CD4-positive, CD25-positive, alpha-beta regulatory T cell (primary cell): Measurements from ENCODE around the gene EEF1E1. TPM values are rescaled to one million over a fixed set of nuclear protein-coding genes. Genes with fewer than 3 reads are reported as not detected.

Experiments used
- ATAC-seq, 2 donors: fragments of 150-1000 bp; cut with Tn5 transposase; one replicate each; pipeline ENCODE4 v1.10.0; 2021; ENCODE audit warnings: low read depth in 2 of 2, moderate number of reproducible peaks in 2 of 2, moderate library complexity in 1 of 2
- DNase-seq, 3 donors: peaks; one replicate each; pipeline versions ENCODE4 v3.0.0 to v3.0.0-alpha.2; 2012 to 2022; ENCODE audit warnings: mixed read lengths in 1 of 3
- H3K27ac ChIP-seq: one replicate; pipeline ENCODE4 v1.7.0; 2013; ENCODE audit warnings: mild to moderate bottlenecking, low read length; ENCODE audit not compliant: insufficient read depth, poor library complexity, severe bottlenecking
- H3K27me3 ChIP-seq: one replicate; pipeline ENCODE4 v1.7.0; 2013; ENCODE audit warnings: low read length; ENCODE audit not compliant: control insufficient read depth, insufficient read depth
- H3K36me3 ChIP-seq: one replicate; pipeline ENCODE4 v1.7.0; 2013; ENCODE audit warnings: mild to moderate bottlenecking, low read length, moderate library complexity; ENCODE audit not compliant: control insufficient read depth, insufficient read depth
- H3K4me1 ChIP-seq: 2 replicates; pipeline ENCODE4 v1.7.0; 2013; ENCODE audit warnings: mild to moderate bottlenecking, low read length; ENCODE audit not compliant: insufficient read depth, control insufficient read depth, poor library complexity, severe bottlenecking
- H3K4me3 ChIP-seq: one replicate; pipeline ENCODE4 v1.7.0; 2013; ENCODE audit warnings: low read depth, mild to moderate bottlenecking, low read length, moderate library complexity
- H3K9me3 ChIP-seq, 2 experiments: 1 replicate in 1 of 2; 2 replicates in 1 of 2; pipeline ENCODE4 v1.7.0; 2013; ENCODE audit warnings: low read length in 2 of 2, mild to moderate bottlenecking in 1 of 2, moderate library complexity in 1 of 2; ENCODE audit not compliant: control insufficient read depth in 2 of 2
- H3K27ac Mint-ChIP-seq, 3 donors: one replicate each; pipeline ENCODE4 v1.8.0; 2020 to 2022; ENCODE audit warnings: mild to moderate bottlenecking in 3 of 3, mixed read lengths in 3 of 3, moderate library complexity in 2 of 3
- H3K27me3 Mint-ChIP-seq: one replicate; pipeline ENCODE4 v1.8.0; 2022; ENCODE audit warnings: mild to moderate bottlenecking, mixed read lengths
- H3K36me3 Mint-ChIP-seq: one replicate; pipeline ENCODE4 v1.8.0; 2020; ENCODE audit warnings: mixed read lengths
- H3K4me1 Mint-ChIP-seq, 4 donors: one replicate each; pipeline ENCODE4 v1.8.0; 2020 to 2022; ENCODE audit warnings: mixed read lengths in 4 of 4, mild to moderate bottlenecking in 1 of 4
- H3K4me3 Mint-ChIP-seq, 4 donors: one replicate each; pipeline ENCODE4 v1.8.0; 2020 to 2022; ENCODE audit warnings: mild to moderate bottlenecking in 4 of 4, mixed read lengths in 4 of 4, moderate library complexity in 3 of 4
- H3K9me3 Mint-ChIP-seq, 7 donors: one replicate each; pipeline ENCODE4 v1.8.0; 2020 to 2022; ENCODE audit warnings: mixed read lengths in 7 of 7, mild to moderate bottlenecking in 3 of 7, moderate library complexity in 2 of 7
- polyA plus RNA-seq, 4 donors: library from polyadenylated mRNA; unstranded; fragments of 300-500 nt; fragmentation: Illumina TruSeq; gene quantifications; one replicate each; pipeline ENCODE4 v1.2.3, GENCODE V29; 2021
- total RNA-seq: library from RNA; stranded (reverse); gene quantifications from one replicate; pipeline ENCODE4 v1.2.3, GENCODE V29; 2022

Gene EEF1E1
- total RNA-seq, result 13.1 TPM
- 10 to 100 TPM; 58.2 to 68.9 (median 61.8) TPM for polyA plus RNA-seq

GRCh38 chr6:8102122-8102958, at the start of gene EEF1E1:
Gene EEF1E1, minus strand, starts transcription at chr6:8102548. Its CDS starts 27 bp downstream, at chr6:8102521.
- Mint-ChIP-seq H3K27ac (peak within 1 kb of the TSS; percentile 50 to 98 (median 97)), H3K36me3 (no peaks in the 10 kb centered on the region), H3K4me1 (peaks cover 18 to 43% (median 22%) of the 10 kb centered on the region in 4 donors), H3K4me3 (peak within 1 kb of the TSS; percentile 92 to 100 (median 98)), H3K27me3 (peaks cover 15% of the 10 kb centered on the region), H3K9me3 (peaks cover 0 to 3% (median 0%) of the 10 kb centered on the region in 7 donors)
- peaks cover 9% of the 10 kb centered on the region for H3K4me1 ChIP-seq
- peak within 1 kb of the TSS; percentile 92 for H3K4me3 ChIP-seq
- peak; percentile 93 to 97 (median 95) for DNase-seq
- H3K9me3 ChIP-seq, result no peaks in the 10 kb centered on the region
- H3K27me3 ChIP-seq, result peaks cover 4% of the 10 kb centered on the region
- no peaks in the 10 kb centered on the region for H3K36me3 ChIP-seq
- H3K27ac ChIP-seq, result peak within 1 kb of the TSS; percentile 79
- peak; percentile 98 to 99 for ATAC-seq

GRCh38 chr6:8149350-8149749, 47.0 kb upstream of the EEF1E1 start:
- H3K4me3 ChIP-seq, result no peak overlapping the region
- H3K9me3 Mint-ChIP-seq, result peaks cover 0 to 1% (median 0%) of the 10 kb centered on the region in 7 donors
- H3K4me1 Mint-ChIP-seq, result no peaks in the 10 kb centered on the region
- H3K36me3 Mint-ChIP-seq, result no peaks in the 10 kb centered on the region
- no peak overlapping the region for H3K4me3 Mint-ChIP-seq
- peaks cover 8% of the 10 kb centered on the region for H3K27me3 Mint-ChIP-seq
- no peak for ATAC-seq
- H3K27ac ChIP-seq, result no peak overlapping the region
- H3K27me3 ChIP-seq, result peaks cover 3% of the 10 kb centered on the region
- no peaks in the 10 kb centered on the region for H3K36me3 ChIP-seq
- no peaks in the 10 kb centered on the region for H3K4me1 ChIP-seq
- H3K9me3 ChIP-seq, result no peaks in the 10 kb centered on the region
- no peak overlapping the region for H3K27ac Mint-ChIP-seq
- no peak for DNase-seq

- H3K9me3 ChIP-seq, result no peaks in the 10 kb centered on the region
- no peak for DNase-seq
- Mint-ChIP-seq H3K9me3 (peaks cover 0 to 1% (median 0%) of the 10 kb centered on the region in 7 donors), H3K4me3 (no peak overlapping the region), H3K27me3 (peaks cover 13% of the 10 kb centered on the region), H3K4me1 (no peaks in the 10 kb centered on the region), H3K27ac (no peak overlapping the region), H3K36me3 (no peaks in the 10 kb centered on the region)
- no peak for ATAC-seq
- H3K4me1 ChIP-seq, result no peaks in the 10 kb centered on the region
- no peaks in the 10 kb centered on the region for H3K27me3 ChIP-seq
- H3K4me3 ChIP-seq, result no peak overlapping the region
- no peaks in the 10 kb centered on the region for H3K36me3 ChIP-seq
- no peak overlapping the region for H3K27ac ChIP-seq
Observed at GRCh38 chr6:8143945-8144344, 41.6 kb upstream of the EEF1E1 start.

- H3K4me1 Mint-ChIP-seq, result no peaks in the 10 kb centered on the region
- Histone ChIP-seq H3K9me3 (no peaks in the 10 kb centered on the region), H3K36me3 (no peaks in the 10 kb centered on the region), H3K4me3 (no peak overlapping the region), H3K27me3 (peaks cover 3% of the 10 kb centered on the region), H3K27ac (no peak overlapping the region), H3K4me1 (no peaks in the 10 kb centered on the region)
- no peak overlapping the region for H3K4me3 Mint-ChIP-seq
- H3K27me3 Mint-ChIP-seq, result peaks cover 22% of the 10 kb centered on the region
- H3K27ac Mint-ChIP-seq, result no peak overlapping the region
- H3K36me3 Mint-ChIP-seq, result no peaks in the 10 kb centered on the region
- H3K9me3 Mint-ChIP-seq, result no peaks in the 10 kb centered on the region
- no peak for DNase-seq
- no peak for ATAC-seq
Observed at GRCh38 chr6:8139451-8139850, 37.1 kb upstream of the EEF1E1 start.

GRCh38 chr6:8137529-8137939, 35.2 kb upstream of the EEF1E1 start:
- no peak for ATAC-seq
- H3K4me3 ChIP-seq, result no peak overlapping the region
- Mint-ChIP-seq H3K27me3 (peaks cover 28% of the 10 kb centered on the region), H3K9me3 (no peaks in the 10 kb centered on the region), H3K4me3 (no peak overlapping the region), H3K27ac (no peak overlapping the region), H3K36me3 (no peaks in the 10 kb centered on the region), H3K4me1 (no peaks in the 10 kb centered on the region)
- H3K36me3 ChIP-seq, result no peaks in the 10 kb centered on the region
- H3K27me3 ChIP-seq, result peaks cover 3% of the 10 kb centered on the region
- H3K4me1 ChIP-seq, result no peaks in the 10 kb centered on the region
- no peak overlapping the region for H3K27ac ChIP-seq
- DNase-seq, result no peak
- H3K9me3 ChIP-seq, result no peaks in the 10 kb centered on the region

GRCh38 chr6:8135276-8135675, 32.9 kb upstream of the EEF1E1 start:
- H3K27ac Mint-ChIP-seq, result no peak overlapping the region
- H3K36me3 Mint-ChIP-seq, result no peaks in the 10 kb centered on the region
- no peak overlapping the region for H3K4me3 ChIP-seq
- peaks cover 0 to 2% (median 0%) of the 10 kb centered on the region in 4 donors for H3K4me1 Mint-ChIP-seq
- peaks cover 3% of the 10 kb centered on the region for H3K27me3 ChIP-seq
- DNase-seq (no peak), ATAC-seq (no peak)
- no peak overlapping the region for H3K27ac ChIP-seq
- no peak overlapping the region for H3K4me3 Mint-ChIP-seq
- no peaks in the 10 kb centered on the region for H3K36me3 ChIP-seq
- no peaks in the 10 kb centered on the region for H3K9me3 Mint-ChIP-seq
- no peaks in the 10 kb centered on the region for H3K4me1 ChIP-seq
- H3K9me3 ChIP-seq, result no peaks in the 10 kb centered on the region
- H3K27me3 Mint-ChIP-seq, result peaks cover 40% of the 10 kb centered on the region

GRCh38 chr6:8132130-8132529, 29.8 kb upstream of the EEF1E1 start:
- no peak for DNase-seq
- H3K4me1 ChIP-seq, result no peaks in the 10 kb centered on the region
- H3K9me3 ChIP-seq, result no peaks in the 10 kb centered on the region
- no peak overlapping the region for H3K27ac ChIP-seq
- Mint-ChIP-seq H3K36me3 (no peaks in the 10 kb centered on the region), H3K27ac (no peak overlapping the region), H3K4me3 (no peak overlapping the region), H3K9me3 (peaks cover 0 to 2% (median 0%) of the 10 kb centered on the region in 7 donors), H3K4me1 (peaks cover 0 to 2% (median 0%) of the 10 kb centered on the region in 4 donors), H3K27me3 (peaks cover 32% of the 10 kb centered on the region)
- no peaks in the 10 kb centered on the region for H3K36me3 ChIP-seq
- no peak overlapping the region for H3K4me3 ChIP-seq
- no peak for ATAC-seq
- H3K27me3 ChIP-seq, result no peaks in the 10 kb centered on the region
